HG03025 (cell line): ENCODE results near the gene RGP1.

ENCODE experiments used
- ATAC-seq: cut with Tn5 transposase; IDR thresholded peaks from one replicate; pipeline ENCODE4 v1.9.1; 2021; ENCODE audit warnings: mild to moderate bottlenecking, moderate library complexity; ENCODE audit not compliant: unreplicated experiment, low FRiP score

Gene RGP1, protein sequence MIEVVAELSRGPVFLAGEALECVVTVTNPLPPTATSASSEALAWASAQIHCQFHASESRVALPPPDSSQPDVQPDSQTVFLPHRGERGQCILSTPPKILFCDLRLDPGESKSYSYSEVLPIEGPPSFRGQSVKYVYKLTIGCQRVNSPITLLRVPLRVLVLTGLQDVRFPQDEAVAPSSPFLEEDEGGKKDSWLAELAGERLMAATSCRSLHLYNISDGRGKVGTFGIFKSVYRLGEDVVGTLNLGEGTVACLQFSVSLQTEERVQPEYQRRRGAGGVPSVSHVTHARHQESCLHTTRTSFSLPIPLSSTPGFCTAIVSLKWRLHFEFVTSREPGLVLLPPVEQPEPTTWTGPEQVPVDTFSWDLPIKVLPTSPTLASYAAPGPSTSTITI

DNA sequence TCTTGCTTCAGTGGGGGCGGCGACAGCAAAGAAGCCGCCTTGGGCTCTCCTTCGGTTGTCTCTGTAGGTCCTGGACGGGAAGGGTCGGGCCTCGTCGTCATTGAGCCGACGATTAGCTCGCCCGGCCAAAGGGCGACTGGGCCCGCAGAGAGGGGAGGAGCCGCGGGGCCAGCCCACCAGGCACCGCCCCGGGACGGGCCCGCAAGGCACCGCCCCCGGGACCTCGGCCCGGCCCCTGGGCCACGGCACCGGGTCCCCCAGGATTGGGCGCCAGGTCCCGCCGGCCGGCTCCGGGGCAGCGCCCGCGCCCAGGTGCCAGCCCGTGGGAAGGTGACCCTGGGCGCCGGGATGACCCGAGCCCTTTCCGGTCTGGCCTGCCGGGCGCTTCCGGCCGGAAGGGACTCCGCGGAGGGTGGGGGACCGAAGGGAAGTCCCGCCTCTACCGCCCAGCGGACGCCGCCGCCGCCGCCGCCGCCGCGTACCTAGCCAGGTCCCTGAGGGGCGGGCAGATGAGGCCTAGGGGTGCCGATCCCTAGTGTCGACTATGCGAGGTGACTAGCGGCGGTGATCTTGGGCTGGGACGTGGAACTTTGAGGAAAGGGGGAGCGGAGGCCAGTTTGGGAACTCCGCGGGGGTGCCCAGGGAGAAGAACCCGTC lies at the start of gene RGP1, which contains the start of gene GBA2:
RGP1 (plus strand) TSS at position 430 of the 657 bp plus-strand sequence. CDS start 469 bp downstream, outside the sequence.
GBA2 (minus strand) TSS at position 371 of the 657 bp plus-strand sequence. CDS start 524 bp downstream, outside the sequence.
- peak; percentile 63 for ATAC-seq

DNA sequence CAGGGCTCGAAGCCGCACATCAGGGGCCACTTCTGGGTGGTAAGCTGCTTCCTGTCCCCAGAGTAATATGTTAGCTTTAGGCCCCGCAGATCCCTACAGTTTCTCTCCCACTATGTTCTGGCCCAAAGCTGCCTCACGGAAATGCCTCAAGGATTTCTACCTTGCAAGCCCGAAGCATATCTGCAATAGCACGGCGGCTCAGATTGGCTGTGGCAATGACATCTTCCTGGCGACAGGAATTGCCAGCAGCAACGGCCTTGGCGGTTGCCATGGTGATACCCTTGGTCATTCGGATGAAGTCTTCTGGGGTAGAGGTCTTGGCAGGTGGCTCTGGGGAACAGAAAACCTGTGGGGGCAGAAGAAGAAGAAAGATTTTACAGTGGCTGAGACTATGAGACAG lies 49.1 kb upstream of the RGP1 start:
- ATAC-seq = no peak

DNA sequence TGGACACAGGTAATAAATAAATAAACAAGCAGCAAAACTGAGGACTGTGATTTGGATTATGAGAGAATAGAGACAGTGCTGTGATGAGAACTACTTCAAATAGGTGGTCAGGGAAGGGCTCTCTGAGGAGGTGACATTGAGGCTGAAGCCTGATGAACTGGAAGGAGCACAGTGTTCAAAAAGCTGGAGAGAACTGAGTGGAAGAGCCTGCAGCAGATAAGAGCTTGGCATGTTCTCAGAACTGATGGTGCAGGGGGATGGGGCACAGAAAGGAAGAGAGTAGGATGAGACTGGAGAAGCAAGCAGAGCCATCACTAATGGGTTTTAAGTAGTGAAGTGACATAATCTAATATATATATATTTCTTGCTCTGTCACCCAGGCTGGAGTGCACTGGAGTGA lies 48.1 kb upstream of the RGP1 start:
- no peak for ATAC-seq

- ATAC-seq = no peak
Measured at GRCh38 chr9:35702696-35703095, 46.4 kb upstream of the RGP1 start.

GRCh38 chr9:35703906-35704672 lies 45.0 kb upstream of the RGP1 start:
- no peak for ATAC-seq

- ATAC-seq = no peak
Measured at GRCh38 chr9:35705372-35705771, 43.7 kb upstream of the RGP1 start.

GRCh38 chr9:35705836-35706430 lies 43.2 kb upstream of the RGP1 start:
- ATAC-seq = no peak

GRCh38 chr9:35706951-35707350 lies 42.1 kb upstream of the RGP1 start:
- no peak for ATAC-seq

- no peak for ATAC-seq
Measured at GRCh38 chr9:35708146-35708545, 40.9 kb upstream of the RGP1 start.

DNA sequence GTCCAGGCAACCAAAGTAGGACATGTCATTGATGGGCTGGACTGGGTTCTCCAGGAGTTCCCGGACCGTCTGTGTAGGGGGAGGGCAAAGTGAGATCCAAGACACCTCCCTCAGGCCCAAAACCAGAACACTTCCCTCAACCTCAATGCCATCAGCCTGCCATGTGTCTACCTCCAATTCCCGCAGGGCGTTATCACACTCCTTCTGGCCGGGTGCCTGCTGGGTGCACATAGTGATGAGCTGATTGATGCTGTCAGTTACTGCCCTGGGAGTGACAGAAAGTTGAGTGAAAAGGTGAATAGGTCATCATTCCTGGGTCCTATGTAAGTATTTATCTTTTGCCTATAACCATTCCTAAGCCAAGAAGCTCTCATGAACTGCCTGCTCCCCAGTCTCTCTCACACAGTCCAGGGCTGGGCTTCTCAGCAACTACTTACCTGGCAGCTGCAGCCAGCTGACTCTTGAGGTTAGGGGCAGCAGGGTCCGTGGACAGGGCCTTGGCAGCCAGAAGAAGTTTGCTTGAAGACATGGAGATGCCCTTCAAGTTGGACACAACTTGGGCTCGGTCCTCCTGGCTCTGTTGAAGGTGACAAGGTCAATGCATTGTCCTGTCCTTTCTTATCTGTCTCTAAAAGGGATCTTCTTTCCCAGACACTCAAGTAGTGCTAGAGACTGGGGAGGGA lies 38.1 kb upstream of the RGP1 start:
- no peak for ATAC-seq

DNA sequence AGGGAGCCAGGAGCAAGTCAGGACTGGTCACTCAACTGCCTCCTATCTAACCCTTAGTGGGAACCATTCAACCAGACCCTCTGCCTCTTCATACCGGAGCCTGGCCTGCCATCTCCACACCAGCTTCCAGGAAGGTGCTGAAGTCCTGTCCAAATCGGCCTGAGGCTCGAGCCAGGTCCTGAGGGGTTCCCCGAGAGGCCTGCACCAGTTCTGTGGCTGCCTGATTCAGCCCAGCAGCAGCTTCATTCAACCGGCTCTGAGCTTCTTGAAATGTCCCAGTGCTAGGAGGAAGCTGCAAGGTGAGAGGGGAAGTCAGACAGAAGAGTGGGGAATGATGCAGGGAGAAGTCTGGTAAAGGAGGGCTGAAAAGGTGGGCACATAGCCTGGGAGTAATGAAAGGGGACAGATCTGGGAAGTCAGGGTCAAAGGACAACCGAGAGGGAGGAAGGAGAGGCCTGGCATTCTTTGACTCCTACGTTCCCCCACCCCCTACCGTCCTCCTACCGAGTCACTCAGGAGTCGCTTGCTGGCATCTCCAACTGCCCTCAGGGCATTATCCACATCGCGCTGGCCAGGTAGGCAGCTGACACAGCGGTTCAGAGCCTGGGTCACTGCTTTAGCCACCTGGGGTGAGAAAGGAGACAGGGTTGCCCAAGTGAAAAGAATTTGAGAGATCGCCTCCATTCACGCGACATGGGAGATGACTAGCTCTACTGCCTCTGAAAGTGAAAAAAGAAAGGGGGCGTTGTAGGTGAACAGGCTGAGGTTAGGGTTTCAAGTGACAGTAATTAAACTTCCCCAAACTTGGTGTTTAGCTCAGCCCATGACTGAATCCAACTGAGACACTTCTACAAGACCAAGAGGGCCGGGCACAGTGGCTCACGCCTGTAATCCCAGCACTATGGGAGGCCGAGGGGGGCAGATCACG lies 37.3 kb upstream of the RGP1 start:
- no peak for ATAC-seq

DNA sequence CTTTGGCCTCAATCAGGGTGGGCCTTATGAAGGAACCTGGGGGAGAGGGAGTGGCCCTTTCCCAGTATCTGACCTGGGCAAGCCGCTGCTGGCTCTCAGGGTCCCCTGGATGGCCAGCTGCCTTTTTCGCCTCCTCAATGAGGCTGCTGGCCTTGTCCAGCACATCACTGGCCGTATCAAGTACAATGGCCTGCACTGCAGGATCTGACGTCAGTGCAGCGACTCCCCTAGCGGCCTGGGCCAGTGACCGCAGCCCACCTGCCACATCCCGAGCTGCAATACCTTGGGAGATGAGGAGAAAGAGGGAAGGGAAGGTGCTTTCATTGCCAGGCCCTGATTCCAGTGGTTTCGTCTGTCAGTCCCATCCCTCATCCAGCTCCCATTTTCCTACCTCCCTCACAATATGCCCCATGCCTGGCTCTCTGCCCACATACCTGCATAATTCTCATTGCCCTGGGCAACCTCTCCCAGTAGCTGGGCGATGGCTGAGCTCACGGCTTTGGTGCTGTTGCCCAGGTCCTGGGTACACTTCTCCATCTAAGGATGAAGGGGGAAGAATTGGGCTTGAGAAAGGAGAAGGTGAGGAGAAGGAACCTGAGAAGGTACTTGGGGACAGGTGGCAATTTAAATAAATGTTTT lies 36.2 kb upstream of the RGP1 start:
- ATAC-seq = no peak

DNA sequence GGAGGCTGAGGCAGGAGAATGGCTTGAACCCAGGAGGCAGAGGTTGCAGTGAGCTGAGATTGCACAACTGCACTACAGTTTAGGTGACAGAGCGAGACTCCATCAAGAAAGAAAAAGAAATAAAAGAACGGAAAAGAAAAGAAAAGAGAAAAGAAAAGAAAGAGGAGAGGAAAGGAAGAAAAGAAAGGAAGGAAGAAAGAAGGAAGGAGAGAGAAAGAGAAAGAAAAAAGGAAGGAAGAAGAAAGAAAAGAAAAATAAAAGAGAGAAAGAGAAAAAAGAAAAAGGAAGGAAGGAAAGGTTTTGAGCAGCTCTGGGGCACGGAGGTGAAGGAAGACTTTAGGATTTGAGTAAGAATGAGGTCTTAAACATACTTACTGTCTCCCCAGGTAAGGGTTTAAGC lies 35.5 kb upstream of the RGP1 start:
- ATAC-seq = no peak

DNA sequence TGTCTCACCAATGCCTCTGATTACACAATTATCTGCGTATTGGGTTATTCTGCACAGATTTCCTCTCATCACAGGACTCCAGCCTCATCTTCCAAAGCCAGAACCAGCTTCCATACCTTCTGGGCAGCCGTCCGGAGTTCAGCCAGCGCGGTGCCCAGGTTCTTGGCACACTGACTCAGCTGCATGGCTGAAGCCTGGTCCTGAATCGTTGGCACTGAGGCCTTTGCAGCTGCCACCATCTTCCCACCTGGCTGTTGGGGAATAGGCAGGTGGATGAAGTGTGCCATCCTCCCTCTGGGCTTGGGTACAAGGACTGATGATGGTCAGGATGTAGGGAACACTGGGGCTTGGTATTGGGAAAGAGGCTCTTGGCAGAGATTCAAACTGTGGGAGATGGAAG lies 35.0 kb upstream of the RGP1 start:
- ATAC-seq = no peak

DNA sequence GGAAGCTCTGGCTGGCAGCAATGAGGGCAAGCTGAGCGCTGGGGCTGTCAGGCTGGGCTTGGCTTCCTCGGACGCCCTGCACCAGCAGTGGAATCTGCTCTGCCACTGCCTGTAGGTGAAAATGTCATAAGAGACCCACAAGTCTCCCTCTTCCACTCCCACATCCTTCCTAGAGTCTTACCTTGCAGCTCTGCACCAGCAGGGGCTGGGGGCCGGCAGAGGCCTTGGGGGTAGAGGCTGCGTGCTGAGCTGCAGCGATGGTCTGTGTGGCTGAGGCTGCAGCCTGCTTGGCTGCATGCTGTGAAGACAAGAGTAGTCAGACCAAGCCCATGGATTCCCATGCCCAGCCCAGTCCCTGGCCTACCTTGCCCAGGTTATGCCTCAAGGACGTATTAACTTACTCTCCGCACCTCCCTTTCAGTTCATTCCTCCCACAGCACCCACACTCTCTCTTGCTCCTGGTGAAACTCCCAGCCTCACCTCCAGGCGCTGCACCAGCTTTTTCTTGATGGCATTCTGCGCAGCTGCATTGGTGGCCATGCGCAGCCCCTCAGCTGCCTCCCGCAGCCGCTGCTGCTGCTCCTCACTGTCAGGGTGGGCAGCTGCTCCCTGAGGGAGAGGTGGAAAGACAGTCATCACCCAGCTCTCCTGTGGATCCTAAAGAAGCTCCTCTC lies 34.4 kb upstream of the RGP1 start:
- no peak for ATAC-seq

DNA sequence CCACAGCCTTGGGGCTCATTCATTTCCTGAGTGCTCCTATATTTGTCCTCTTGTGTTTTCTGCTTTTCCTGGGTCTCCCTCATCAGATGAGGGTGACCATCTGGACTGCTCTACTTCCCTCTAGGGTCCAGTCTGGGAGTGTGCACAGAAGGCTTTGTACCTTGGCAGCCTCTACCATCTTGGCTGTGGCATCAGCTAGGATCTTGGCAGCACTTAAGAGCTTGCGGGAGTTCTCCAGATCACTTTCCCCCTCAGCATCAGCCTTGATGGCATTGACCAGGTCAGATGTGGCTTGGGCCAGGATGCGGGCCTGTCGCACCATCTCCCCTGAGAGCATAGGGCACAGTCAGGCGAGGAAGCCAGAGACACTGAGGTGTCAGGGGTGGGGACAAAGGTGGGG lies 32.9 kb upstream of the RGP1 start:
- ATAC-seq = no peak

- no peak for ATAC-seq
Measured at GRCh38 chr9:35717132-35717870, 31.8 kb upstream of the RGP1 start.
